ENCODE measurements around the gene MYO1F.

DNA sequence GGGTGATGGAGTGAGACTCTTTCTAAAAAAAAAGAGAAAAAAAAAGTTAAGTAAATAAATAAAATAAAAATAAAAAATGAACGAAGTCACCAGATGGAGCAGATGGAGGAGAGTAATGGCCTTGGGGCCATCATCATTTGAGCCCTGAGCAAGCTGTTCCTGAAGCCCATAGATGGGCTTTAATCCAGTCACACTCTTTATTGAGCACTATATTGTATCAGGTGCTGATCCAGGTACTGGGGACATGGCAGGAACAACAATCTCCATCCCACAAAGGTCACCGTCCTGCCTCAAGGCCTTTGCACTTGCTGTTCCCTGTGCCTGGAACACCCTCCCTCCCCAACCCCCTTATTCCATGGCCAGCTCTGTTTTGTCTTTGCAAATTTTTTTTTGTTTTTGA, 37.2 kb upstream of the MYO1F start:
- TF ChIP-seq POLR2A (IDR thresholded peaks at IDR 0.05; ENCODE audit: low read depth, low read length): no peak
- TF ChIP-seq POLR2AphosphoS5 (IDR thresholded peaks at IDR 0.05; ENCODE audit: low read depth, low read length): no peak

All from GM12892 (cell line).